ENCODE results near the gene BNIPL.

The BNIPL gene

GRCh38 chr1:151047925-151048644, 11.7 kb downstream of the BNIPL start:
- H3K36me3 ChIP-seq (ENCODE audit: insufficient read depth, low read length): peaks cover 14% of the 10 kb centered on the region
- no peaks in the 10 kb centered on the region for H3K27me3 ChIP-seq (ENCODE audit: control insufficient read depth in 1 of 2, insufficient read depth in 2 of 2, low read length in 2 of 2)
- peak overlapping the region; percentile 84 for H3K9ac ChIP-seq (ENCODE audit: low read length)
- H3K27ac ChIP-seq (ENCODE audit: low read depth, low read length): peak overlapping the region; percentile 93
- no peaks in the 10 kb centered on the region for H3K9me3 ChIP-seq (ENCODE audit: low read length)
- H3K4me3 ChIP-seq (ENCODE audit: low read depth in 1 of 2, low read length in 2 of 2): peak overlapping the region; percentile 63 to 80
- peaks cover 9% of the 10 kb centered on the region for H3K4me1 ChIP-seq (ENCODE audit: insufficient read depth, low read length)

GRCh38 chr1:151048645-151049032, 12.3 kb downstream of the BNIPL start:
- Histone ChIP-seq H3K4me3 (ENCODE audit: low read depth in 1 of 2, low read length in 2 of 2) (peak overlapping the region; percentile 63 to 80), H3K36me3 (ENCODE audit: insufficient read depth, low read length) (peaks cover 14% of the 10 kb centered on the region), H3K9ac (ENCODE audit: low read length) (peak overlapping the region; percentile 84), H3K27ac (ENCODE audit: low read depth, low read length) (peak overlapping the region; percentile 93), H3K27me3 (ENCODE audit: control insufficient read depth in 1 of 2, insufficient read depth in 2 of 2, low read length in 2 of 2) (no peaks in the 10 kb centered on the region), H3K9me3 (ENCODE audit: low read length) (no peaks in the 10 kb centered on the region), H3K4me1 (ENCODE audit: insufficient read depth, low read length) (peaks cover 9% of the 10 kb centered on the region)

- Histone ChIP-seq H3K27ac (ENCODE audit: low read depth, low read length) (no peak overlapping the region), H3K9ac (ENCODE audit: low read length) (no peak overlapping the region), H3K27me3 (ENCODE audit: control insufficient read depth in 1 of 2, insufficient read depth in 2 of 2, low read length in 2 of 2) (no peaks in the 10 kb centered on the region), H3K9me3 (ENCODE audit: low read length) (no peaks in the 10 kb centered on the region), H3K4me3 (ENCODE audit: low read depth in 1 of 2, low read length in 2 of 2) (no peak overlapping the region), H3K4me1 (ENCODE audit: insufficient read depth, low read length) (peaks cover 9% of the 10 kb centered on the region), H3K36me3 (ENCODE audit: insufficient read depth, low read length) (peaks cover 20% of the 10 kb centered on the region)
These were observed 13.1 kb downstream of the BNIPL start for GRCh38 chr1:151049458-151049857.

- Histone ChIP-seq H3K27ac (ENCODE audit: low read depth, low read length) (no peak overlapping the region), H3K4me1 (ENCODE audit: insufficient read depth, low read length) (peaks cover 9% of the 10 kb centered on the region), H3K9me3 (ENCODE audit: low read length) (no peaks in the 10 kb centered on the region), H3K27me3 (ENCODE audit: control insufficient read depth in 1 of 2, insufficient read depth in 2 of 2, low read length in 2 of 2) (no peaks in the 10 kb centered on the region), H3K4me3 (ENCODE audit: low read depth in 1 of 2, low read length in 2 of 2) (no peak overlapping the region), H3K36me3 (ENCODE audit: insufficient read depth, low read length) (peaks cover 27% of the 10 kb centered on the region), H3K9ac (ENCODE audit: low read length) (no peak overlapping the region)
These were observed 13.8 kb downstream of the BNIPL start for GRCh38 chr1:151050051-151050688.

- Histone ChIP-seq H3K36me3 (ENCODE audit: insufficient read depth, low read length) (peaks cover 38% of the 10 kb centered on the region), H3K4me1 (ENCODE audit: insufficient read depth, low read length) (peaks cover 19% of the 10 kb centered on the region), H3K27me3 (ENCODE audit: control insufficient read depth in 1 of 2, insufficient read depth in 2 of 2, low read length in 2 of 2) (no peaks in the 10 kb centered on the region), H3K4me3 (ENCODE audit: low read depth in 1 of 2, low read length in 2 of 2) (no peak overlapping the region), H3K9ac (ENCODE audit: low read length) (no peak overlapping the region), H3K9me3 (ENCODE audit: low read length) (no peaks in the 10 kb centered on the region), H3K27ac (ENCODE audit: low read depth, low read length) (no peak overlapping the region)
These were observed 15.1 kb downstream of the BNIPL start for GRCh38 chr1:151051356-151052009.

GRCh38 chr1:151054971-151055547, 18.7 kb downstream of the BNIPL start:
- Histone ChIP-seq H3K4me1 (ENCODE audit: insufficient read depth, low read length) (peaks cover 30% of the 10 kb centered on the region), H3K27ac (ENCODE audit: low read depth, low read length) (peak overlapping the region; percentile 28), H3K4me3 (ENCODE audit: low read depth in 1 of 2, low read length in 2 of 2) (no peak overlapping the region), H3K9ac (ENCODE audit: low read length) (no peak overlapping the region), H3K36me3 (ENCODE audit: insufficient read depth, low read length) (peaks cover 42% of the 10 kb centered on the region), H3K27me3 (ENCODE audit: control insufficient read depth in 1 of 2, insufficient read depth in 2 of 2, low read length in 2 of 2) (no peaks in the 10 kb centered on the region), H3K9me3 (ENCODE audit: low read length) (no peaks in the 10 kb centered on the region)

GRCh38 chr1:151055581-151055980, 19.2 kb downstream of the BNIPL start:
- Histone ChIP-seq H3K9ac (ENCODE audit: low read length) (no peak overlapping the region), H3K9me3 (ENCODE audit: low read length) (no peaks in the 10 kb centered on the region), H3K4me3 (ENCODE audit: low read depth in 1 of 2, low read length in 2 of 2) (no peak overlapping the region), H3K36me3 (ENCODE audit: insufficient read depth, low read length) (peaks cover 42% of the 10 kb centered on the region), H3K27ac (ENCODE audit: low read depth, low read length) (peak overlapping the region; percentile 41), H3K27me3 (ENCODE audit: control insufficient read depth in 1 of 2, insufficient read depth in 2 of 2, low read length in 2 of 2) (no peaks in the 10 kb centered on the region), H3K4me1 (ENCODE audit: insufficient read depth, low read length) (peaks cover 30% of the 10 kb centered on the region)

- Histone ChIP-seq H3K4me3 (ENCODE audit: low read depth in 1 of 2, low read length in 2 of 2) (no peak overlapping the region), H3K27me3 (ENCODE audit: control insufficient read depth in 1 of 2, insufficient read depth in 2 of 2, low read length in 2 of 2) (no peaks in the 10 kb centered on the region), H3K4me1 (ENCODE audit: insufficient read depth, low read length) (peaks cover 34% of the 10 kb centered on the region), H3K36me3 (ENCODE audit: insufficient read depth, low read length) (peaks cover 42% of the 10 kb centered on the region), H3K9ac (ENCODE audit: low read length) (no peak overlapping the region), H3K27ac (ENCODE audit: low read depth, low read length) (peak overlapping the region; percentile 41), H3K9me3 (ENCODE audit: low read length) (no peaks in the 10 kb centered on the region)
These were observed 19.8 kb downstream of the BNIPL start for GRCh38 chr1:151056149-151056548.

- H3K36me3 ChIP-seq (ENCODE audit: insufficient read depth, low read length): peaks cover 28% of the 10 kb centered on the region
- peak overlapping the region; percentile 90 for H3K9ac ChIP-seq (ENCODE audit: low read length)
- no peaks in the 10 kb centered on the region for H3K27me3 ChIP-seq (ENCODE audit: control insufficient read depth in 1 of 2, insufficient read depth in 2 of 2, low read length in 2 of 2)
- H3K9me3 ChIP-seq (ENCODE audit: low read length): no peaks in the 10 kb centered on the region
- peak overlapping the region; percentile 97 for H3K27ac ChIP-seq (ENCODE audit: low read depth, low read length)
- peak overlapping the region; percentile 94 to 97 for H3K4me3 ChIP-seq (ENCODE audit: low read depth in 1 of 2, low read length in 2 of 2)
- H3K4me1 ChIP-seq (ENCODE audit: insufficient read depth, low read length): peaks cover 36% of the 10 kb centered on the region
These were observed 22.3 kb downstream of the BNIPL start for GRCh38 chr1:151058692-151059091.

- Histone ChIP-seq H3K9me3 (ENCODE audit: low read length) (no peaks in the 10 kb centered on the region), H3K27me3 (ENCODE audit: control insufficient read depth in 1 of 2, insufficient read depth in 2 of 2, low read length in 2 of 2) (no peaks in the 10 kb centered on the region), H3K27ac (ENCODE audit: low read depth, low read length) (peak within 1 kb of the TSS; percentile 97), H3K36me3 (ENCODE audit: insufficient read depth, low read length) (peaks cover 23% of the 10 kb centered on the region), H3K4me3 (ENCODE audit: low read depth in 1 of 2, low read length in 2 of 2) (peak within 1 kb of the TSS; percentile 94 to 97), H3K9ac (ENCODE audit: low read length) (peak within 1 kb of the TSS; percentile 90), H3K4me1 (ENCODE audit: insufficient read depth, low read length) (peaks cover 36% of the 10 kb centered on the region)
These were observed 23.0 kb downstream of the BNIPL start, which contains the start of gene CDC42SE1 for GRCh38 chr1:151059109-151060006. CDC42SE1 (minus strand) TSS chr1:151059622; CDS start chr1:151055730, 3,892 bp downstream.

Measured in muscle layer of colon (tissue), 2 donors.